ENCODE results near the gene WBP1.
A peak's percentile ranks its signal among the peaks of the same experiment; 100 is the strongest.
"Not testable (repeated sequence)": the region's sequence is repeated elsewhere in the genome, so short reads cannot be mapped to it uniquely, and the experiment has no call there.

The WBP1 gene

DNA sequence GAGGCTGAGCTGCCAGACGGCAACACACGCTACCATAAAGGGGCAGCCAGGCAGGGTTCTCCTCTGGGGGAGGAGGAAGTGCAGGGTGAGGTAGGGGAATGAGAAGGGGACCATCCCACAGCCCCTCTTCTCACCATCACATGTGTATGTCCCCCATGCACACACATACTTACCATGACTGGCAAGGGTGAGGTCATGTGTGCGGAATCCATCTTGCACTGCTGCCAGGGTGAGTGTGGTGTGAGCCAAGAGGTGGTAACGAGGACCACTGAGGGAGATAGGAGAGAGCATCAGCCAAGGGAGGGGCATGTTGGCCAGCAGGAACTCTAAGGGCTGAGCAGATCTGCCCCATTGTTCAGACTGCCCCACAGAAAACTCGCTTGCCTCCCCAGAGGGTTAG, 29.6 kb upstream of the WBP1 start:
- DNase-seq: no peak

DNA sequence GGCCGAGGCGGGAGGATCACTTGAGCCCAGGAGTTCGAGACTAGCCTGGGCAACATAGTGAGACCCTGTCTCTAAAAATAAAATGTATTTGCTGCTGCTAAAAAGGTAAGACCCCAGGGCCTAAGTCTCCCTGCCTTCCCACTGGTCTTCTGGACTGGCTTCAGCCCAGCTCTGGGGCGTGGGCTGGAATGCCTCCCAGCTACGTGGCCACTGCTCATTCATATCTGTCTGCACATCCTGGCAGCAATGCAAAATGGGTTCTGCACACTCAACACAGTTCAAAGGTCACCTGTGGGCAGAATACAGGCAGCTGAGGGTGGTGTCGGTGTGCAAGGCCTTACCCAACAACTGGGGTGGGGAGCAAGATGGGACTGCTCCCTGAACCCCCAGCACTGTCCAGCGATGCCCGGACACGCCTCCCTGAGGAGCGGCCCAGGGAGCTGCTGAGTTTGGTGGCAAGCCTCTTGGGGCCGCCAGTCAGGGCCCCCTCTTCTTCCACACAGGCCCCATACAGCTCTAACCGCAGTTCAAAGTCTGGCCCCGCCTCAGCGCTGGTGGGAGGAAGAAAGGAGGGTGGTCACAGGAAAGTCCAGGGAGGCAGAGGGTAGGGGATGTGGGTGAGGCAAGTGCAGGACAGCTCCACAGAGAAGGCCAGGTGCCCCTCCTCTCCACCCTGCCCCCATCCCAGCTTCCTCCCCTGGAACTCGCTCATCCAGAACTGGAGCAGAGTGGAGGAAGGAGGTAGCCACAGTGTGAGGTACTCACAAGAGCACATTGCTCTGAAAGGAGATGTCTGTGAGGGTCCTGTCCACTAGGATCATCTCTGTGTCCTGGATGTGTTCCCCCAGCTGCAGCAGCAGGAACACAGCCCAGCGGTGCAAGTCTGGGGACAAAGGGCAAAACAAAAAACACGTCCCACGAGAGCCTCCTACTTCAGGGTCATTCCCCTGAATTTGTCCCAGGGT, 28.5 kb upstream of the WBP1 start:
- DNase-seq: no peak

- DNase-seq: no peak
Observed at GRCh38 chr2:74430502-74430901, 27.7 kb upstream of the WBP1 start.

GRCh38 chr2:74436111-74436805, 22.0 kb upstream of the WBP1 start:
- no peak for DNase-seq

GRCh38 chr2:74436848-74437695, 21.2 kb upstream of the WBP1 start:
- no peak for DNase-seq

- no peak for DNase-seq
Observed at GRCh38 chr2:74438248-74438647, 20.0 kb upstream of the WBP1 start.

- no peak for DNase-seq
Observed at GRCh38 chr2:74439373-74439772, 18.9 kb upstream of the WBP1 start.

DNA sequence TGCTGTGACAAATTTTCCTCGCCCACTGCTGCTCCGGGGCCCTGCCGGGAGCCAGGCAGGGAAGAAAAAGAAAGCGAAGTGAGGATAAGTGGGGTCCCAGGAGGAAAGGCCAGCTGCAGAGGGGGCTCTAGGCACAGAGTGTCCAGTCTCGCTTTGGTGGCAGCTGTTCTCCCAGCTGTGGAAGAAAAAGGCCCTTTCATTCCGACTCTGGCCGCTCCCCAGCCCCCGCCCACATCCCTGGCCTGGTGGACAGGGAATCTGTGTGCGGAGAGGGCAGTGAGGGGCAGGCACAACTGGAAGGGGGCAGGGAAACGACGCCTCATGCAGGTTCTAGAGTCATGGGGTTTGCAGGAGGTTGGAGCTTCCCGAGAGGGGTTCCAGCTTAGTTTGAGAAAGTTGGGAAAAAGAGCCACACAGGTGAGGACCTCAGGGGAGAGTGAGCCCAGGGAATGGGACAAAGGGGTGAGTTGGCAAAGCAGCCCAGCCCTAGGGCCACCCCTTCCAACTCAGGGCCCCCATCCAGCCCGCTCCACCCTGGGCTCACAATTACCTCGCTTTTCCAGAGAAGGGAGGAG, 18.3 kb upstream of the WBP1 start:
- no peak for DNase-seq

DNA sequence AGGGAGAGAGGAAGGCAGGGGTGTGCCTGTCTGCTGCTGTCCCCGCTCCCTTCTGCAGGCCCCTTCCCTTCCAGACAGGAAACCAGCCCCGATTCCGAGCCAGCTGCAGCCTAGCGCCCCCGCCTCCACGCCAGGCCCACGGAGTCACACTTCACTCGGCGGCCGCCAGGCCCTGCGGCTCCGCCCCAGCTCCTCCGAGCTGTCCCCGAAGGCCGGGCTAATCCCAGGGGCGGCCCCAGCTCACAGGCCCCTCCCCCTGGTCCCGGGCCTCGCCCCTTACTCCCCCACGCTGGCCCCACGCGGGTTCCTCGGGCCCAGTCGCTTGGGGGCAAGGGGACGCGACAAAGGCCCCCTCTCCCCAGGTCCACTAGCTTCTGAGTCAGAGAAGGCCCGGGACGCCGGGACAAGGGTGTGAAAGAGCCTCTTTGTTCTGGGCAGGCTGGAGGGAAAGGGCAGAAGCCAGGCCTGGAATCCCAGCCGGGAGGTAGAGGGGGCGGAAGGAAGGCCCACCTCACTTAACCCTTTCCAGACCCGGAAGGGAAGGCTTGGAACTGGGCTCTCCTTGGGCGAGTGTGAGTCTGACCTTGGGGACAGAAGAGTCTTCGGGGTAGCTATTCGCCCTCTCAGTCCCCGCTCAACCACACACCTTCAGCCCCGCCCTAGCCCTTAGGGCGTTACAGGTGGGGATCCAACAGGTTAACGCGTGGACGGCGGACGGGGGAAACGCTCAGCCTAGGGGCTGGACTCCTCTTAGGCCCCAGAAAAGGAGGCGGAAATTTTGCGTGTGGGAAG, 17.7 kb upstream of the WBP1 start:
- DNase-seq: no peak

- no peak for DNase-seq
Observed at GRCh38 chr2:74441170-74441689, 17.0 kb upstream of the WBP1 start.

- no peak for DNase-seq
Observed at GRCh38 chr2:74441690-74442482, 16.4 kb upstream of the WBP1 start, which contains the start of gene RTKN. Gene RTKN, minus strand, starts transcription at chr2:74441937. Its CDS starts 121 bp downstream, at chr2:74441816.

GRCh38 chr2:74442483-74443297, 15.5 kb upstream of the WBP1 start:
- DNase-seq: not testable (repeated sequence)

DNA sequence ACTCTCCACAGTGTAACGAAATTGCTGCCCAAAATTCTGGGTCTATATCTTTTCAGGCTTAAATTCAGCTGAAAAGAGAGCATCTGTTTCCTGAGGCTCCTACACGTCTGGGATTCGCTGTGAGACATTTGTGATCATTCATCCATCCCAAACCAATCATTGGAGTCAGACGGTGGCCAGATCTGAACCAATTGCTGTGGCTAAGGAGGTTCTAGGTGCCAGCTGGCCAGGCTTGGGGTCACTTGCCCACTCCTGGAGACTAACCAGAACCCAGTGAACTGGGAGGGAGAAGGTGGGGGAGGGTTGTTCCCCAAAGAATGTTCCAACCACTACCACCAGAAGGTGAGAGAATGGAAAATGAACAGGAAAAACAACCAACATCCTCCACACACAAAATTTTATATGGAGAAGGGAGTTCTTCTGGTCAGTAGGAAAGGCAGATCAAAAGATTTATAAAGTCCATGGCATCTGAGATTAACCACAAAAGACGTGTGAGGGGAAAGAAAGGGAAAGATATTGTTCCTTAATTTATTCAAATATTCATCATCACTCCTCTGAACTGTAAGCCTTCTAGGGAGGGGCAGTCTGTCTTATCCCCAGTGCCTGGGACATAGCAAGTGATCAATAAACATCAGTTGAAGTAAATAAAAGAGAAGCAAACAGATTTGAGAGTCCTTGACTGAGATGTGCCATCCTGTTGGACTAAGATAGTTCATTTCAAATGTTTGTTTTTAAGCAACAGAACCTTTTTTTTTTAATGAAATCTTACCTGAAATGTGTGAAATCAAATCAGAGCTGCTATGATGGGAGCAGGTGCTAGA, 13.5 kb upstream of the WBP1 start:
- no peak for DNase-seq

- no peak for DNase-seq
Observed at GRCh38 chr2:74447230-74447999, 10.8 kb upstream of the WBP1 start.

- DNase-seq: no peak
Observed at GRCh38 chr2:74448771-74449170, 9.5 kb upstream of the WBP1 start.

GRCh38 chr2:74450570-74451190, 7.6 kb upstream of the WBP1 start:
- no peak for DNase-seq

DNA sequence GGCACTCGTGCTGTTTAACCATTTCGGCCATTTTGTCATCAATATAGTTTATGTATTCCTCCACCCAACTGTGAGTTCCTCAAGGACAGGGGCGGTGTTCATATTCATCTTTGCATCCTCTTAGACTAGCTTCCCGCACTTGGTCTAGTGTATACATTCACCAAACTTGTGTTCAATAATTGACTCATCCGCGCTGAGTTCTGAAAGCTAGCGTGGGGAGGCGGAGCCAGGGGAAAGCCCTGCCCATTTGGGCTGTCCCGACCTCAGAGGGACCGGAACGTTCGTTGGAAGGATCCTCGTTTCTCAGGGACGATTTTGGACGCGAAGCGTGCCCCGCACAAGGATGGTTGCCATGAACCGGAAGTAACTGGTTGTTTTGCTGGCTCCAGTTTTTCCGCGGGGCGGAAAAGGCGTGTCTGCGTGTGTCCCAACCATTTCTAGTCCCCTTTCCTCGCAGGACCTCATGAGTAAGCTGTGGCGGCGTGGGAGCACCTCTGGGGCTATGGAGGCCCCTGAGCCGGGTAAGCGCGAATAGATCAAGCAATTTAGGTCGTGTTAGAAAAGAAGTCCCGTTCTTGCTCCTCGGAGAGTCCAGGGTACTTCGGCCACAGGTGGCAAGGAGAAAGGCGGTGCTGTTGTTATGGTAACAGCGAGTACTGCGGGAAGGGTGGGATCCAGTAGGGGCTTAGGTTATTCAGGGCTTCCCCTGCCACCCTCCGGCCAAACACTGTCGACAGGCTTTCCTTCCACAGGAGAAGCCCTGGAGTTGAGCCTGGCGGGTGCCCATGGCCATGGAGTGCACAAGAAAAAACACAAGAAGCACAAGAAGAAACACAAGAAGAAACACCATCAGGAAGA, 3.4 kb upstream of the WBP1 start, which contains the start of gene INO80B:
Gene INO80B (plus strand): TSS at position 434 of the 858 bp plus-strand sequence. CDS start 30 bp downstream, at position 464.
- peak; percentile 95 for DNase-seq
